A549 (cell line): ENCODE data around the gene HCN2. TPM values are rescaled to one million over a fixed set of nuclear protein-coding genes. Genes with fewer than 3 reads are reported as not detected.
"Not testable (repeated sequence)": the region's sequence is repeated elsewhere in the genome, so short reads cannot be mapped to it uniquely, and the experiment has no call there.

Source experiments
- ATAC-seq, 2 experiments: fragments of 200-7000 bp in 1 of 2; fragments of >200 bp in 1 of 2; cut with Nextera tagmentation in 1 of 2; cut with Tn5 transposase in 1 of 2; 3 replicates each; pipeline versions ENCODE4 v1.8.0 to v1.9.1; 2018 to 2020; ENCODE audit warnings: mild to moderate bottlenecking in 1 of 2, moderate library complexity in 1 of 2
- CTCF ChIA-PET: fragments of 300-600 bp; sonication (Branson Sonifier 250); formaldehyde crosslinking; extraction: SDS; loops from one replicate; lab custom pipeline; 2021; ENCODE audit warnings: antibody characterized with exemption, inconsistent platforms; lab: Yijun Ruan, JAX
- POLR2A ChIA-PET: fragments of 350-600 bp; formaldehyde crosslinking; extraction: SDS; loops from one replicate; lab custom pipeline; 2021; ENCODE audit warnings: antibody characterized with exemption, inconsistent platforms; lab: Yijun Ruan, JAX
- DNase-seq, 2 experiments: peaks; one replicate each; pipeline versions ENCODE4 v3.0.0 to v3.0.0-alpha.2; 2011 to 2016; ENCODE audit warnings: low read depth in 1 of 2, low spot score in 1 of 2
- FAIRE-seq: peaks from 2 replicates; lab custom pipeline; 2011; peaks lifted over from hg19 to GRCh38; lab: Jason Lieb, UNC
- H3K27ac ChIP-seq, 2 experiments: fragments of >200 bp; sonication (Bioruptor Twin); formaldehyde crosslinking; 3 replicates each; pipeline ENCODE4 v1.5.1; 2016 to 2017
- H3K4me1 ChIP-seq: fragments of >200 bp; sonication (Bioruptor Twin); formaldehyde crosslinking; 3 replicates; pipeline ENCODE4 v1.6.1; 2016
- H3K4me2 ChIP-seq: fragments of >200 bp; sonication (Bioruptor Twin); formaldehyde crosslinking; 3 replicates; pipeline ENCODE4 v1.6.1; 2016
- H3K4me3 ChIP-seq: fragments of >200 bp; sonication (Bioruptor Twin); formaldehyde crosslinking; 3 replicates; pipeline ENCODE4 v1.5.1; 2016
- H3K9me3 ChIP-seq: fragments of >200 bp; sonication (Bioruptor Twin); formaldehyde crosslinking; 3 replicates; pipeline ENCODE4 v1.6.1; 2016
- BHLHE40 ChIP-seq: IDR thresholded peaks from 2 replicates; pipeline ENCODE4 v1.6.1; 2012; ENCODE audit warnings: low read depth, low read length, inconsistent platforms
- FOSL2 ChIP-seq, 2 experiments: fragments of 450-650 bp in 1 of 2; fragments of >200 bp in 1 of 2; sonication (Bioruptor Twin) in 1 of 2; formaldehyde crosslinking; IDR thresholded peaks; 2 replicates each; pipeline versions ENCODE4 v1.5.0 to v1.6.1; 2016 to 2020; ENCODE audit warnings: mild to moderate bottlenecking in 1 of 2, moderate library complexity in 1 of 2
- HES2 ChIP-seq: fragments of >200 bp; sonication (Bioruptor Twin); formaldehyde crosslinking; IDR thresholded peaks from 2 replicates; pipeline ENCODE4 v1.6.1; 2016
- JUN ChIP-seq, 2 experiments: fragments of >200 bp; sonication (Bioruptor Twin); formaldehyde crosslinking; IDR thresholded peaks; 2 replicates in 1 of 2; 3 replicates in 1 of 2; pipeline ENCODE4 v1.6.1; 2016 to 2017
- MAX ChIP-seq: IDR thresholded peaks from 2 replicates; pipeline ENCODE4 v1.6.1; 2012
- MAZ ChIP-seq: fragments of 150-350 bp; IDR thresholded peaks from 2 replicates; pipeline ENCODE4 v1.6.1; 2014; ENCODE audit warnings: antibody characterized with exemption, low read depth, low read length, borderline replicate concordance
- PHF8 ChIP-seq: fragments of 200-600 bp; sonication (generic); IDR thresholded peaks from 2 replicates; pipeline ENCODE4 v1.6.1; 2016; ENCODE audit warnings: low read depth, mild to moderate bottlenecking, antibody characterized with exemption, moderate library complexity, borderline replicate concordance
- POLR2A ChIP-seq: IDR thresholded peaks from 2 replicates; pipeline ENCODE4 v1.6.1; 2012; ENCODE audit warnings: mild to moderate bottlenecking, low read length
- RAD21 ChIP-seq, 2 experiments: fragments of >200 bp in 1 of 2; sonication (Bioruptor Twin) in 1 of 2; formaldehyde crosslinking in 1 of 2; IDR thresholded peaks in 1 of 2; conservative IDR thresholded peaks in 1 of 2; 2 replicates in 1 of 2; 3 replicates in 1 of 2; pipeline ENCODE4 v1.6.1; 2012 to 2018; ENCODE audit warnings: inconsistent platforms in 1 of 2
- RCOR1 ChIP-seq: fragments of 150-350 bp; IDR thresholded peaks from 2 replicates; pipeline ENCODE4 v1.6.1; 2014; ENCODE audit warnings: antibody characterized with exemption, low read length, low read depth
- RNF2 ChIP-seq: fragments of 200-600 bp; sonication (generic); IDR thresholded peaks from 2 replicates; pipeline ENCODE4 v1.6.1; 2016; ENCODE audit warnings: low read depth, mild to moderate bottlenecking, antibody characterized with exemption, moderate library complexity, borderline replicate concordance
- SMC3 ChIP-seq: fragments of >200 bp; sonication (Bioruptor Twin); formaldehyde crosslinking; IDR thresholded peaks from 3 replicates; pipeline ENCODE4 v1.6.1; 2018; ENCODE audit warnings: inconsistent platforms
- TP53 ChIP-seq: fragments of 250-450 bp; sonication (Bioruptor Pico); IDR thresholded peaks from 2 replicates; pipeline ENCODE4 v1.5.0; 2021; ENCODE audit warnings: mild to moderate bottlenecking, moderate library complexity
- WGBS: methylation state at CpG from one replicate; pipeline ENCODE4 v1.1.6; 2017; ENCODE audit errors: missing lambda C conversion rate; 5-methylcytosine and 5-hydroxymethylcytosine counted together
- polyA plus RNA-seq, 4 experiments: library from polyadenylated mRNA; depleted of rRNA in 3 of 4; stranded (reverse); fragments of >200 nt; fragmentation: RNase III in 1 of 4; extraction: RNeasy Plus Mini Kit Qiagen cat#74134 plus additional on column Dnase treatment in 1 of 4; gene quantifications; 2 replicates in 3 of 4; 3 replicates in 1 of 4; pipeline ENCODE4 v1.2.3, GENCODE V29; 2011 to 2017
- TF ChIP-seq, protein P1 (sequence below): fragments of >200 bp; sonication (Bioruptor Twin); formaldehyde crosslinking; IDR thresholded peaks from 3 replicates; pipeline ENCODE4 v1.5.1; 2016
- TF ChIP-seq, protein P2 (sequence below): fragments of 250-450 bp; sonication (Bioruptor Pico); IDR thresholded peaks from 2 replicates; pipeline ENCODE4 v1.5.0; 2020; ENCODE audit warnings: low read depth, mild to moderate bottlenecking, moderate library complexity

The HCN2 gene
- polyA plus RNA-seq, 2 of the 4 experiments (the other 2 are of a cell fraction): 2.7 to 23.2 TPM

GRCh38 chr19:584240-585001, 5.3 kb upstream of the HCN2 start (continued):
- TF ChIP-seq PHF8: no peak
- TF ChIP-seq, all 56 proteins: peak for 7

GRCh38 chr19:585146-585545, 4.5 kb upstream of the HCN2 start:
- H3K4me2 ChIP-seq, H3K9me3 ChIP-seq, FAIRE-seq, POLR2A ChIA-PET, DNase-seq, ATAC-seq, H3K4me3 ChIP-seq: not testable (repeated sequence)
- peaks cover 49% of the 10 kb centered on the region for H3K4me1 ChIP-seq
- H3K27ac ChIP-seq: peak overlapping the region in 1 of 2 experiments; percentile 93; a peak in 3 of 6 replicates
- 84% methylated on average over 8 of the region's 34 CpGs for WGBS
- CTCF ChIA-PET: interaction anchor here (0.6 to 5.8 kb wide), 20 partner anchors 8 to 152 kb away, joined by 3 to 31 read pairs (median 6); partner anchors contain the start of gene RNF126

DNA sequence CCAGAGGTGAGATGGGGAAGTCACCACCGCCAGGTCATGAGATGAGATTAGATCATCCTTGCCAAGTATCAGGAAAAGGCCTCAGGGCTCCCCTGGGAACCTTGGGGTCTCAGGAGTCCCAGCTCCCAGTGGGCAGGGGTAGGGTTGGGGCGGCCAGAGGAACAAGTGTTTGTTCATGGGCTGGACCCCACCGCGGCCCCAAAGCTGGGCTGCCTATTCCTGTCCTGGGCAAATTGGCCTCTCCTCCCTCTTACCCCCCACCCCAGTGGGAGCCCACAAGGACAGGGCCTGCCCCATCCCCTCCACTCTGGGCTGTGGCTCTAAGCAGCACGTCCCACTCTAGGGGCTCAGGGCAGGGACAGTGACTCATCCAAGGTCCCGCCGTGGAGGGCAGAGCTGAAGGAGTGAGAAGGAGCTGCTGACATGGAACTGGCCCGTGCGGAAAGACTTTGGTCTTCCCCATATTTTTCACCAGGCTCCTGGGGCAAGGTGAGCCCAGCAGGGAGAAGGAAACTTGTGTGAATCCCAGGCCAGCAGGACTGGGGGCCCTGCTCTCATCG, 4.0 kb upstream of the HCN2 start:
- no peak for TF ChIP-seq RNF2
- no peak for TF ChIP-seq FOSL2 (IDR thresholded peaks at IDR 0.05)
- peak; percentile 50; the same call in 1 of the 2 replicates for TF ChIP-seq FOSL2 (CRISPR knock-in tag; IDR thresholded peaks at IDR 0.05)
- no peaks in the 10 kb centered on the region for H3K9me3 ChIP-seq
- CTCF ChIA-PET: interaction anchor here (0.9 to 5.8 kb wide), 12 partner anchors 8 to 148 kb away, joined by 3 to 31 read pairs (median 8); partner anchors contain the start of gene RNF126
- H3K4me1 ChIP-seq: peaks cover 49% of the 10 kb centered on the region
- WGBS: 75% methylated on average over 4 of the region's 10 CpGs
- no peak overlapping the region for H3K4me3 ChIP-seq
- ATAC-seq (peak in 1 of 2 experiments; percentile 2; a peak in 2 of 6 replicates), FAIRE-seq (no peak), DNase-seq (no peak)
- H3K27ac ChIP-seq: peak overlapping the region; percentile 82 to 93; a peak in 5 of 6 replicates
- H3K4me2 ChIP-seq: peak overlapping the region; percentile 98
- POLR2A ChIA-PET: interaction anchor here (0.8 to 1.6 kb wide), 2 partner anchors 9 to 11 kb away, joined by 3 to 6 read pairs; no protein-coding TSS in a partner anchor

DNA sequence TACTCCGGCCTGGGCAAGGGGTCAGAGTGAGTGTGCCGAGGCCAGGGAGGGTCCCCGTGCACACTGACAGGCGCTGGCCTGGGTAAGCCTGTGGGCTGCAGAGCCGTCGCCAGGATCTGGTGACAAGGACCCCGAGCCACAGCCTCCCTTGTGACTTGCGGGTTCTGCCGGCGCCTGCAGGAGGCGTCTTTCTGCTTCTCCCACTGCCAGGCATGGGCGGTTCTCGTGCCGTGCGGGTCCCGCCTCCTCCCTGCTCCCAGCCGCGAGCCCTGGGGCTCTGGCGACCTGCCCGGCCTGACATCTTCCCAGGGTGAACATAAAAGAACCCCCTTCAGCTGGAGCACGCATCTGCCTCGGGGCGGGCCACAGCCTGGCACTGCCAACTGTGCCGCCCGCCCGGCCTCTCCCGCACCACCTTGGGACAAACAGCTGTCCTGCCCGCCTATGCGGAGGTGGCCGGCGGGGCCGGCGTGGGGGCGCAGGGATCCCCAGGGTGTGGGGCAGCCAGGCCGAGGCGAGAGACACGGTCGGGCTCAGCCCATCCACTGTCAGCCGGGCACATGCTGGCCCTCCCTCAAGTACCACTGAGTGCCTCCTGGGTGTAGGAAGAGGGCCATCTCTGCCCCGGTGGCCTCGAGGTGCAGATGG, 1.5 kb upstream of the HCN2 start:
- CTCF ChIA-PET: interaction anchor here (0.6 to 5.8 kb wide), 17 partner anchors 9 to 146 kb away, joined by 3 to 31 read pairs (median 4); partner anchors contain the start of gene POLRMT
- peak in 1 of 2 experiments; percentile 54; a peak in 2 of 5 replicates for TF ChIP-seq JUN (IDR thresholded peaks at IDR 0.05)
- TF ChIP-seq, protein P1, sequence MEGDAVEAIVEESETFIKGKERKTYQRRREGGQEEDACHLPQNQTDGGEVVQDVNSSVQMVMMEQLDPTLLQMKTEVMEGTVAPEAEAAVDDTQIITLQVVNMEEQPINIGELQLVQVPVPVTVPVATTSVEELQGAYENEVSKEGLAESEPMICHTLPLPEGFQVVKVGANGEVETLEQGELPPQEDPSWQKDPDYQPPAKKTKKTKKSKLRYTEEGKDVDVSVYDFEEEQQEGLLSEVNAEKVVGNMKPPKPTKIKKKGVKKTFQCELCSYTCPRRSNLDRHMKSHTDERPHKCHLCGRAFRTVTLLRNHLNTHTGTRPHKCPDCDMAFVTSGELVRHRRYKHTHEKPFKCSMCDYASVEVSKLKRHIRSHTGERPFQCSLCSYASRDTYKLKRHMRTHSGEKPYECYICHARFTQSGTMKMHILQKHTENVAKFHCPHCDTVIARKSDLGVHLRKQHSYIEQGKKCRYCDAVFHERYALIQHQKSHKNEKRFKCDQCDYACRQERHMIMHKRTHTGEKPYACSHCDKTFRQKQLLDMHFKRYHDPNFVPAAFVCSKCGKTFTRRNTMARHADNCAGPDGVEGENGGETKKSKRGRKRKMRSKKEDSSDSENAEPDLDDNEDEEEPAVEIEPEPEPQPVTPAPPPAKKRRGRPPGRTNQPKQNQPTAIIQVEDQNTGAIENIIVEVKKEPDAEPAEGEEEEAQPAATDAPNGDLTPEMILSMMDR: peak; percentile 52
- no peak for TF ChIP-seq BHLHE40
- TF ChIP-seq, protein P2, sequence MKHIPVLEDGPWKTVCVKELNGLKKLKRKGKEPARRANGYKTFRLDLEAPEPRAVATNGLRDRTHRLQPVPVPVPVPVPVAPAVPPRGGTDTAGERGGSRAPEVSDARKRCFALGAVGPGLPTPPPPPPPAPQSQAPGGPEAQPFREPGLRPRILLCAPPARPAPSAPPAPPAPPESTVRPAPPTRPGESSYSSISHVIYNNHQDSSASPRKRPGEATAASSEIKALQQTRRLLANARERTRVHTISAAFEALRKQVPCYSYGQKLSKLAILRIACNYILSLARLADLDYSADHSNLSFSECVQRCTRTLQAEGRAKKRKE (CRISPR knock-in tag): 0 out of 2 replicates have a peak, but pooled peaks have one; percentile 14
- no peak for TF ChIP-seq RCOR1
- peak; percentile 29; the same call in 1 of the 2 replicates for TF ChIP-seq MAX
- 0 out of 2 replicates have a peak, but pooled peaks have one; percentile 13 for TF ChIP-seq POLR2A
- TF ChIP-seq SMC3: peak; percentile 56
- peak; percentile 44 to 63 for TF ChIP-seq RAD21 (conservative IDR thresholded peaks at IDR 0.05 in 1 of 2, IDR thresholded peaks at IDR 0.05 in 1 of 2)
- TF ChIP-seq HES2: no peak
- TF ChIP-seq MAZ: no peak
- 0 out of 2 replicates have a peak, but pooled peaks have one; percentile 29 for TF ChIP-seq TP53
- peak overlapping the region; percentile 98 for H3K4me2 ChIP-seq
- peaks cover 53% of the 10 kb centered on the region for H3K4me1 ChIP-seq
- POLR2A ChIA-PET: interaction anchor here (0.7 kb wide), 1 partner anchor 16 kb away, joined by 3 read pairs; no protein-coding TSS in a partner anchor
- ATAC-seq: peak; percentile 55 to 73
- DNase-seq: peak in 1 of 2 experiments; percentile 92
- no peak for FAIRE-seq
- peak overlapping the region; percentile 49; the same call in 2 of the 3 replicates for H3K4me3 ChIP-seq
- no peaks in the 10 kb centered on the region for H3K9me3 ChIP-seq
- peak overlapping the region; percentile 82 to 93 for H3K27ac ChIP-seq
- 0% methylated on average over 6 of the region's 41 CpGs for WGBS
